Measurements from ENCODE around the gene HSPA6.
"Not testable (repeated sequence)": the region's sequence is repeated elsewhere in the genome, so short reads cannot be mapped to it uniquely, and the experiment has no call there.

HSPA6 gene

GRCh38 chr1:161557506-161558450, 33.4 kb downstream of the HSPA6 start:
- DNase-seq (ENCODE audit: low read depth); H3K4me3 ChIP-seq (ENCODE audit: low read depth, low read length): not testable (repeated sequence)

GRCh38 chr1:161560960-161561715, 36.8 kb downstream of the HSPA6 start:
- DNase-seq (ENCODE audit: low read depth); H3K4me3 ChIP-seq (ENCODE audit: low read depth, low read length): not testable (repeated sequence)

- DNase-seq (ENCODE audit: low read depth), result not testable (repeated sequence)
These were observed 38.1 kb downstream of the HSPA6 start for GRCh38 chr1:161562441-161562840.

GRCh38 chr1:161563522-161563921, 39.2 kb downstream of the HSPA6 start:
- H3K4me3 ChIP-seq (ENCODE audit: low read depth, low read length), result not testable (repeated sequence)

More at GRCh38 chr1:161562441-161562840, 38.1 kb downstream of the HSPA6 start:
- not testable (repeated sequence) for H3K4me3 ChIP-seq (ENCODE audit: low read depth, low read length)

GRCh38 chr1:161566602-161566960, 42.2 kb downstream of the HSPA6 start:
- not testable (repeated sequence) for DNase-seq (ENCODE audit: low read depth); H3K4me3 ChIP-seq (ENCODE audit: low read depth, low read length)

More at GRCh38 chr1:161563522-161563921, 39.2 kb downstream of the HSPA6 start:
- DNase-seq (ENCODE audit: low read depth), result not testable (repeated sequence)

GRCh38 chr1:161571703-161572102, 47.4 kb downstream of the HSPA6 start:
- not testable (repeated sequence) for H3K4me3 ChIP-seq (ENCODE audit: low read depth, low read length); DNase-seq (ENCODE audit: low read depth)

All from LNCaP clone FGC (cell line).